AG10803 (cell line): Measurements from ENCODE around the gene AQP5.

Source experiments
- DNase-seq: peaks from one replicate; pipeline ENCODE4 v3.0.0; 2010; ENCODE audit warnings: low read depth
- H3K4me3 ChIP-seq: 2 replicates; pipeline ENCODE4 v1.5.1; 2011; ENCODE audit warnings: mild to moderate bottlenecking, low read length, control low read depth
- CTCF ChIP-seq: conservative IDR thresholded peaks from 2 replicates; pipeline ENCODE4 v1.5.1; 2011; ENCODE audit warnings: mild to moderate bottlenecking, low read length, control low read depth, inconsistent platforms

The AQP5 gene

GRCh38 chr12:50004696-50005095, 43.0 kb downstream of the AQP5 start:
- no peak for TF ChIP-seq CTCF
- no peak overlapping the region for H3K4me3 ChIP-seq
- DNase-seq: no peak

GRCh38 chr12:50005175-50005574, 43.5 kb downstream of the AQP5 start:
- no peak for DNase-seq
- no peak overlapping the region for H3K4me3 ChIP-seq
- no peak for TF ChIP-seq CTCF

GRCh38 chr12:50006280-50006679, 44.6 kb downstream of the AQP5 start:
- TF ChIP-seq CTCF: no peak
- H3K4me3 ChIP-seq: no peak overlapping the region

GRCh38 chr12:50006754-50007442, 45.2 kb downstream of the AQP5 start:
- peak; percentile 62 for DNase-seq
- TF ChIP-seq CTCF: no peak
- H3K4me3 ChIP-seq: no peak overlapping the region

More at GRCh38 chr12:50006280-50006679, 44.6 kb downstream of the AQP5 start:
- DNase-seq: no peak

GRCh38 chr12:50013361-50014147, 51.9 kb downstream of the AQP5 start:
- H3K4me3 ChIP-seq: no peak overlapping the region
- DNase-seq: no peak
- no peak for TF ChIP-seq CTCF

GRCh38 chr12:50014342-50014741, 52.7 kb downstream of the AQP5 start:
- DNase-seq: no peak
- H3K4me3 ChIP-seq: no peak overlapping the region
- TF ChIP-seq CTCF: no peak
